H1 (cell line): ENCODE measurements around the gene ROPN1. TPM values are rescaled to one million over a fixed set of nuclear protein-coding genes. Genes with fewer than 3 reads are reported as not detected.

ENCODE experiments used
- ASH2L ChIP-seq: fragments of 200-600, 300-600 bp; sonication (generic); IDR thresholded peaks from one replicate; pipeline ENCODE4 v1.7.1; 2017; ENCODE audit warnings: low read length
- POLR2AphosphoS5 ChIP-seq: IDR thresholded peaks from 2 replicates; pipeline ENCODE4 v1.6.1; 2011; ENCODE audit warnings: low read depth, low read length
- RAD21 ChIP-seq, 2 experiments: IDR thresholded peaks in 1 of 2; conservative IDR thresholded peaks in 1 of 2; 2 replicates each; pipeline ENCODE4 v1.6.1; 2011; ENCODE audit warnings: low read depth in 2 of 2, low read length in 2 of 2, improper control_type of control experiment in 1 of 2, inconsistent platforms in 1 of 2, mild to moderate bottlenecking in 1 of 2, moderate library complexity in 1 of 2
- TAF1 ChIP-seq: IDR thresholded peaks from 2 replicates; pipeline ENCODE4 v1.6.1; 2011; ENCODE audit warnings: mild to moderate bottlenecking, low read depth, low read length
- polyA plus RNA-seq, 7 experiments: library from polyadenylated mRNA; depleted of rRNA in 3 of 7; stranded (reverse) in 5 of 7; unstranded in 2 of 7; fragments of >200 nt in 5 of 7; fragments of 200-250 nt in 2 of 7; gene quantifications; 1 replicate in 5 of 7; 2 replicates in 1 of 7; 4 replicates in 1 of 7; pipeline versions ENCODE4 v1.2.1 to v1.2.3, GENCODE V29; 2011 to 2013; ENCODE audit warnings: missing spikeins in 2 of 7, mixed read lengths in 2 of 7
- total RNA-seq: library from RNA; stranded (reverse); fragmentation: NEBNext Ultra II Directional; extraction: Animal tissue kit (Norgen Biotek cat#: 25700); gene quantifications from 2 replicates; pipeline ENCODE4 v1.2.1, GENCODE V29; 2021
- TF ChIP-seq, protein P1 (sequence below): IDR thresholded peaks from 2 replicates; pipeline ENCODE4 v1.6.1; 2011; ENCODE audit warnings: low read length, improper control_type of control experiment

Gene ROPN1
- total and polyA plus RNA-seq, 2 of the 8 experiments (the other 6 are each of a cell fraction or from before 2014, with no cell fraction given): 0.03 TPM; not detected in 1

DNA sequence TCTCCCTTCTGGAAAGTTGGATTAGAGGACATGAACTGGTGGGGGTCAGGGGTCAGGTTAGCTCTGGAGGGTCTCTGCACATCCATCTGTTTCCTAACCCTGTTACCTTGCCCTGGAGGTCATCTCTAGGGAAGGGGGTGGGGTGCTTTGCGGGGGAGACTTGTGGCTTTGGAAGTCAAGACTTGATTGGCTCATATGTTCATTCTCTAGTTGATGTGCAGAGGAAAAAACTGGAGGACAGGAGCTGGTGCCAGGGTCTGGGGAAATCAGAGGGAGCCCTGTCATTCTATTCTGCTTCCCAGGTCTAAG, 42.9 kb upstream of the ROPN1 start (continued):
- TF ChIP-seq, protein P1, sequence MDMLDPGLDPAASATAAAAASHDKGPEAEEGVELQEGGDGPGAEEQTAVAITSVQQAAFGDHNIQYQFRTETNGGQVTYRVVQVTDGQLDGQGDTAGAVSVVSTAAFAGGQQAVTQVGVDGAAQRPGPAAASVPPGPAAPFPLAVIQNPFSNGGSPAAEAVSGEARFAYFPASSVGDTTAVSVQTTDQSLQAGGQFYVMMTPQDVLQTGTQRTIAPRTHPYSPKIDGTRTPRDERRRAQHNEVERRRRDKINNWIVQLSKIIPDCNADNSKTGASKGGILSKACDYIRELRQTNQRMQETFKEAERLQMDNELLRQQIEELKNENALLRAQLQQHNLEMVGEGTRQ: no peak
- TF ChIP-seq TAF1 (no peak), ASH2L (no peak), RAD21 (IDR thresholded peaks at IDR 0.05 in 1 of 2, conservative IDR thresholded peaks at IDR 0.05 in 1 of 2; ENCODE audit: low read depth in 2 of 2, low read length in 2 of 2) (no peak), POLR2AphosphoS5 (no peak)
- TF ChIP-seq, all 59 proteins: peak for 0
